ENCODE measurements around the gene APEH.
"Not testable (repeated sequence)": the region's sequence is repeated elsewhere in the genome, so short reads cannot be mapped to it uniquely, and the experiment has no call there.

Gene APEH

GRCh38 chr3:49668861-49669260 lies 5.3 kb upstream of the APEH start:
- DNase-seq (ENCODE audit: low spot score) = no peak

DNA sequence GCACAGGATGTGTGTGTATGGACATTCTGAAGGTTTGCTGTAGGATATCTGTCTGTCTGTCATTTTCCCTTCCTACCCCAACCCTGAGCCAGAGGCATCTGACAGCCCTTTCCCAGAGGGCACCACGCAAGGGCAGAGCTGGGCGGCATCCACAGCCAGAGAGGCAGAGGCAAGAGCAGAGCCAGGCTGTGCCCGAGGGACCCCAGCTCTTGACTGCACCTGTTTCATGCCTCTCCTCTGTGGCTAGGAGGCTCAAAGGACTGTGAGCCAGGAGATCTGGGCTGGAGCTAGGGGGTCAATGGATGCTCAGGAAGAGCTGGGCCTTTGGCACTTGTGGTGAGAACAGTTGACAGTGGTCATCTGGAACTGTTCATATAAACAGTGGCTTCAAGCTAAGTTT lies 4.8 kb upstream of the APEH start:
- DNase-seq (ENCODE audit: low spot score) = no peak

DNA sequence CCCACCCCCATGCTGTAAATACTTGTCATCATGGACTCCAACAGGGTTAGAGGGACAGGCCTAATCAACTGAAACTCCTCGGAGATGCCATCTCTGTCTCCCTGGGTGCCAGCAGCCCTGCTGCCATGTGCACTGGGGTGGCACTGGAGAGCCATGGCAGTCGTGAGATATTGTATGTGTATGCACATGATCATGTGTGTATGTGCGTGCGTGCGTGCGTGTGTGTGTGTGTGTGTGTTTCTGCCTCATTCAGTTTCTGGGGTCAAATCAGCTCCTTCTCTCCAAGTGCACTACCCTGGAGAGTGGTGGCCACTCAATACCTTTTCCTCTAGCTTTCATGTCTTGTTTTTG lies 3.2 kb upstream of the APEH start:
- DNase-seq (ENCODE audit: low spot score) = no peak

DNA sequence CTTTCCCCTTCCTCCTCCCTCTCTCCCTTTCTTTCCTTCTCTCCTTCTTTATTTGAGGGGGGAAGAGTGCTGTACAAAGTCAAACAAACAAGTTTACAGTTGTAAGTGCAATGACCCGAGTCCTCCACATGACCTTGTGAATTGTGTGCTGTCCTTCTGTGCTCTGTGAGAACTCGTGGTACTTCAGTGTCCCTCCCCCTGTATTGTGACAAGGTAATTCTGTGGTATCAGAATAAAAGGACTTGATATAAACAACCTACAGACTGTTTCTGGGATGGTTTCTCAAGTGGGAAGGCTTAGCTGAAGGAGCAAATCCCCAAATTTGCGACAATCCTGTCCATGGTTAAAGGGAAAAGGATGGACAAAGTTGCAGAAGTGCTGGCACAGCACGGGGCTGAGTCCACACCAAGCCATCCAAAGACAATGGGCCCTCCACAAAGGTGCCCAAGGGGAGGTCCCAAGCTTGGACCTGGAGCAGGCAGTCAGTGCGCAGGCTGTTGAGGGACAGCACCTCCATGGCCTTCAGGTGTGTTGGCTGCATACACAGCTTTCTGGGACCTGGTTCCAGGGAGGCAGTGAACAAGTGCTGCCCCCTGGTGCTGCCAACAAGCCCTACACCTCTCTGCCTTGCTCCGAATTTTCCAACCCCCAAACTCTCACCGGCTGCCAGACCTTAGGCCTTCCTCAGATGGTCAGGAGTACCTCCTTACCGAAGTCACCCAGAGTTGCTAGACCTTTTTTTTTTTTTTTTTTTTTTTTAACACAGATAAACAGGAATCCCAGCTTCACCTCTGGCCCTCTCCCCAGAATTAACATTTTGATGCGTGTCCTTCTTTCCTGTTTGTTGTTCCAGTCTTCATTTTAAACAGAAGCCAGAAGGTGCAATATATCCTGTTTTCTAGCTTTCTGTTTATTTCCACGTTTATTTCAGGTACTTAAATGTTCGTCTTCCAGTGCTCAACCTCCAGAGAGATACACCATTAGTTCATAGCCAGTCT lies 2.6 kb upstream of the APEH start:
- DNase-seq (ENCODE audit: low spot score) = peak; percentile 69

- no peak for DNase-seq (ENCODE audit: low spot score)
Observed at GRCh38 chr3:49673121-49673714, 933 bp upstream of the APEH start.

DNA sequence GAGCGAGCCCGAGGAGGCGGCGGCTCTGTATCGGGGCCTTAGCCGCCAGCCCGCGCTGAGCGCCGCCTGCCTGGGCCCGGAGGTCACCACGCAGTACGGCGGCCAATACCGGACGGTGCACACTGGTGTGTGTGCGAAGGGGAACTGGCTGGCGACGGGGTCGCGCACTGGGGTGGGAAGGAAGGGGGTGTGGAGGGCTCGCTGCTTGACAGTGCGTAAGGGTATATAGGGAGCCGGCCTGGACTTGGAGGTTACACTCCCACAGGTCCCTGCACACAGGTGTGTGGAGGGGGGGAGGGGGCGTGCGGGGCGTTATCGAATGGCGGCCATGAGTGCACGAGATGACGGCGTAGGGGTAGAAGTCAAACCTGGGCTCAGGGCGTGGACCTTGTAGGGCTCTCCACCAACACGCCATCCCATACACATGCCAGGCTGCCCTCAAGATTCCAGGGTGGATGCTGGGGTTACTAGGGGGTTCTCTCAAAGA lies 389 bp downstream of the APEH start:
- no peak for DNase-seq (ENCODE audit: low spot score)

DNA sequence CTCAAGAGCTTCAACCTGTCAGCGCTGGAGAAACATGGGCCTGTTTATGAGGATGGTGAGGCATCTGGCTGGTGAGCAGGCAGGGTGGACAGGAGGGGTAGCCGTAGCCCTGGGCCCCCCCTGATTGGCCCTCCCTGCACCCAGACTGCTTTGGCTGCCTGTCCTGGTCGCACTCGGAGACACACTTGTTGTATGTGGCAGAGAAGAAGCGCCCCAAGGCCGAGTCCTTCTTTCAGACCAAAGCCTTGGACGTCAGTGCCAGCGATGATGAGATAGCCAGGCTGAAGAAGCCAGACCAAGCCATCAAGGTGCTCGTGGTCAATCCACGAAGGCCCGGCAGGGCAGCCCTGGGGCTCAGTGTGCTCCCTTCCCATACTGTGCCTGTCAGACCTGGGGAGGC lies 1.8 kb downstream of the APEH start:
- DNase-seq (ENCODE audit: low spot score) = no peak

- no peak for DNase-seq (ENCODE audit: low spot score)
Observed at GRCh38 chr3:49680493-49681231, 6.5 kb downstream of the APEH start.

GRCh38 chr3:49681232-49681522 lies 7.0 kb downstream of the APEH start:
- DNase-seq (ENCODE audit: low spot score) = no peak

GRCh38 chr3:49681543-49681942 lies 7.4 kb downstream of the APEH start:
- no peak for DNase-seq (ENCODE audit: low spot score)

- no peak for DNase-seq (ENCODE audit: low spot score)
Observed at GRCh38 chr3:49683162-49683561, 9.0 kb downstream of the APEH start.

DNA sequence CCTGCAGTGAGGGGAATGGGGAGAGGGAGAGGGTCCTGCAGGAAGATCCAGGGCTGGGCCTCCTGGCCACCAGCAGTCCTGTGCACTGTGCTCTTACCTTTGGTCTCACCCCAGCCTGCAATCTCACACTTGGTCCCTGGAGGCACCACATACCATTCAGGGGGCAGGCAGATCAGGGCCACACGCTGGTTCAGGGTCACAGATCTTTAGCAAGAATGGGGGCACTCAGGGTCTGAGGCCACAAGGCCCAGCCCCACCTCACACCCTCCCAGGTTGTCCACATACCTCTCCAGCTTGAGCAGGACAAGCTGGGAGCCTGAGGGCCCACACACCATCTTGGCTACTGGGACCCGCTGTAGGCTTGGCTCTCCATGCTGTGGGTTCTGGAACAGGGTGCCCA lies 10.3 kb downstream of the APEH start:
- DNase-seq (ENCODE audit: low spot score) = not testable (repeated sequence)

GRCh38 chr3:49685103-49685502 lies 11.0 kb downstream of the APEH start:
- DNase-seq (ENCODE audit: low spot score) = not testable (repeated sequence)

- not testable (repeated sequence) for DNase-seq (ENCODE audit: low spot score)
Observed at GRCh38 chr3:49685846-49686245, 11.7 kb downstream of the APEH start.

DNA sequence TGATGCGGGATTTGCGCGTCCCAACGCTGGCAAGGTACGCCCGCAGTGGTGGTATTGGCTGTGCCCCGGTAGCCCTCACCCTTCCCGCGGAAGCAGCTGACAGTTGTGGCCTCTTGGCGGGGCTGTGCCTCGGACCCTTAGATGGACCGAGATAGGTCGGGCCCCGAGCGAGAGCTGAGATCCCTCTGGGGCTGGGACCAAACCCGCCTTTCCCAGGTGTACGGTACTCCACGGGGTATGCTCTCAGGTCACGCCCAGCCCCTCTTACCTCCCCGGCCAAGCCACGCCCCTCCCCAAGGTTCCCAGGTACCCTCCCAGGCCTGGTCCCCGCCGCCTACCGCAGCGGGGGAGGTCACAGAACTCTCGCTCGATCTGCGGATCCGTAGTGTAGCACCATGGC lies 12.2 kb downstream of the APEH start:
- peak; percentile 26 for DNase-seq (ENCODE audit: low spot score)

GRCh38 chr3:49686769-49687423 lies 12.7 kb downstream of the APEH start:
- DNase-seq (ENCODE audit: low spot score) = not testable (repeated sequence)

DNA sequence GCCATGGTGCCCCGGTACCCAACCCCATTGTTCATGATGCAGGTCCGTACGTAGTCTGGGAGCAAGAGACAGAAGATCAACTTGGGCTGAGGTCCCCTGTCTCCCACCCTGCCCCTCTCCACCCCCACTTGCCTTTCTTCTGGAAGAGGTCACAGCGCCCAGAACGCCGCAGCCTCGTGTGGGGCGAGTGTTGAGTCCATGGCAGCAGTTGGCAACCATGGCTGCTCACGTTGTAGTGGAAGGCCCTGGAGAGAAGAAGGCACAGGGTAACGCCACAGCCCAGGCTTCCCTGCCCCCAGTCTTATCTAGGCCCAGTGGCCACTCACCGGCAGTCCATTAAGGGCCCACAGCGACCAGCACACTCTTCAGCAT lies 13.3 kb downstream of the APEH start:
- not testable (repeated sequence) for DNase-seq (ENCODE audit: low spot score)

DNA sequence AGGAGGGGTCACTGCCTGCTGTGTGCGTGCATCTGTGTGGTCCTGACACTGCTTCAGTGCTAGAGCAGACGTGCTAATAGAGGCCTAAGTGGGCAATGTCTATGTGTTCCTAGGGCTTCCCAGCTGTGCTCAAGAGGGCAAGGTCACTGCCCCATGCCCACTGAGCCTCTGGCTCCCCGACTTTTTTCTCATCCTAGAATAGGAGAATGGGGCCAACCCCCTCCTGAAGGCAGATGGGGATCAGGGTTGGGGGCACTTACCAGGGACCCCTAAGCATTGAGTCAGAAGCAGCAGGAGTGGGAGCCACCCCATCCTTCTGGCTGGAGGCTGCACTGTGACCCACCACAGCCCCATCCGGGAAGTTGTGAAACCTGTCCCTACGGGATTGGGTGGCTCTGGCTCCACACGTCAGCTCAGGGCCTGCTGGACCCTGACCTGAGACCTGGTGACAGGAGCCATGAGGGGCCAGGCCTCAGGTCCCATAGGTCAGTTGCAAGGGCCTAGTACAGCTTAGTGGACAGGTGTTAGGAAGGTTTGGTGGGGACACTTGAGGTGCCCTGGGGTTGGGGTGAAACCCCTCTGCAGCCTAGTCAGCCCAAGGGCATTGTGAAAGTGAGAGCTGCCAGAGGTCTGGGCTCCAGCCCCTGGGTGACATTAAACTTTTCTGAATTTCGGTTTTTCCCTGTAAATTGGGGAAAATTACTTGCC lies 14.3 kb downstream of the APEH start:
- DNase-seq (ENCODE audit: low spot score) = not testable (repeated sequence)

DNA sequence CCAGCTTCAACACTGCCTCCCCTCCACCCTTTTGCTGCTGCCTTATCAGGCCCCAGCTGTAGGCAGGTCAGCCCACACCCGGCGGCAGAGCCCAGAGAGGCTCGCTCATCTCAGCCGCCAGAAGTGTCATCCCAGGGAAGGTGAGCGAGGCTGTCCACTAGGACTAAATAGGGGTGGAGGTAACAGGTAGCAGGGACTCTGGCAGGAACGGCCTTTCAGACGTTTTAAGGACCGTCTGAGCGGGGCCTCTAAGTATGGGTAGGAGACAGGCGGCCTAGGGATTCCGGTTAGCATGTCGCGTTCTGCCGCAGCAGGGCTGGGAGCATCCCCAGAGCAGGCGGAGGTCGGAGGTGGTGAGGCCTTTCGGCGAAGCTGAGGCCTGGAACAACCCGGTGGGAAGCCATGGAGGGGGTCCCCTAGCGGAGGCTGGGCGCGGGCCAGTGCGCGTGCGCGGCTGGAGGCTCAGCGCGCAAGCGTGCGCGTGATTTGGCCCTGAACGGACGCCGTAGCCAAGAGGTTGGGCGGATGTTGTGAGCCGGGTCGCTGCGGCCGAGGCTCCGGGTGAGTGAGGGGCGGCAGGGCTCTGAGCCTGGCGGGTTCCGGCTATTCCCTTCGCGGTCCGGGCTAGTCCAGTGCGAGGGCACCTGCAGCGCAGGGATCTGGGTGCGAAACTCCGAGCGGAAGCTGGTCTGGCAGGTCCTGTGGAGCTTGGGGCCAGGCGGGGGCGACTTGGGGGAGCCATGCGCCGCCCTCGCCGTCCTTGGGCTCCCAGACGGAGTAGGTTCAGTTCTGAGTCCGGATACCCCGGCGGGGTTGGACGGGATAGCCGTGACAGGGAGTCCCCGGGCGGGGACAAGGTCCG lies 15.1 kb downstream of the APEH start, which contains the start of the genes MST1 and RNF123:
Gene MST1, minus strand, starts transcription at position 429 of the 862 bp plus-strand sequence. CDS start 783 bp downstream, outside the sequence.
Gene RNF123, plus strand, starts transcription at position 512 of the 862 bp plus-strand sequence. CDS start 1,609 bp downstream, outside the sequence.
- DNase-seq (ENCODE audit: low spot score) = peak; percentile 89

GRCh38 chr3:49689908-49690624 lies 15.9 kb downstream of the APEH start:
- DNase-seq (ENCODE audit: low spot score) = not testable (repeated sequence)
